ENCODE results near the gene BPIFB6. TPM values are rescaled to one million over a fixed set of nuclear protein-coding genes. Genes with fewer than 3 reads are reported as not detected.

The BPIFB6 gene
- total RNA-seq, 1 experiment from 2014 or later = not detected

DNA sequence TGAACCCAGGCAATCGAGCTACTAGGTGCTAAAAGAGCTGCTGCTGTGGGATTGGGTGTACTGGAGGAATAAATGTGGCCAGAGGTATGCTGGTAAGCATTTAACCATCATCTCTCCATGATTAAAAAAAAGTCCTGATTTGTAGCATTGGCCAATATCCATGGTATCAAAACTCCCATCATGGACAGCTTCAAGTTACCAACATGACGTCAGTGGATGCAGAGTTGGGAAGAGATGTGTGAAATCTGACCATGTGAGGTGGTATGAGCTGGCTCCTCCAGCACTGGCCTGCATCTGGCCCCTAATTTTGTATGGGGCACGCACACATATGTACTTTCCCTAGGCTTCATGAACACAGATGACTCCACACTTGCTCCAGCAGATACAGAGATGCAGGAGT lies 59.7 kb downstream of the BPIFB6 start:
- in situ Hi-C loops (cut with HindIII; ENCODE audit: low pct_unique_long_range_greater_than_20kb, low sequenced_read_pairs) = no loop called here

DNA sequence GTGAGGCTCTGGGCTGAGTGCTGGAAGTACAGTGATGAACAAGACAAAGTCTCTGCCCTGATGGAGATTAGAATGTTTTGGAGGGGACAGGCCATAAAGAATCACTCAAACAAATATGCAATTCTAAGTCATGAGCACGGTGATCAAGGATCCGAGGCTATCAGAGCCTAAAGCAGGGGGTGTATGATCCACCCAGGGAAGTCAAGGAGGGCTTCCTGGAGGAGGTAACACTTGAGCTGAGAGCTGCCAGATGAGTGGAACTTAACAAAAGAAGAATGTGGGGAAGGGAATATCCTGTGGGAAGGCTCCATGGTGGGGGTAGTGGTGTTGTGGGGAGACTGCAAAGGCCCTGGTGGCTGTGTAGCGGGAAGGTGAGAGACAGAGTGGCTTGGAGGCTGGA lies 60.2 kb downstream of the BPIFB6 start:
- in situ Hi-C loops (cut with HindIII; ENCODE audit: low pct_unique_long_range_greater_than_20kb, low sequenced_read_pairs) = no loop called here
- DNase-seq (ENCODE audit: low read depth, low spot score) = no peak

More for the DNA sequence above, 59.7 kb downstream of the BPIFB6 start:
- no peak for DNase-seq (ENCODE audit: low read depth, low spot score)

DNA sequence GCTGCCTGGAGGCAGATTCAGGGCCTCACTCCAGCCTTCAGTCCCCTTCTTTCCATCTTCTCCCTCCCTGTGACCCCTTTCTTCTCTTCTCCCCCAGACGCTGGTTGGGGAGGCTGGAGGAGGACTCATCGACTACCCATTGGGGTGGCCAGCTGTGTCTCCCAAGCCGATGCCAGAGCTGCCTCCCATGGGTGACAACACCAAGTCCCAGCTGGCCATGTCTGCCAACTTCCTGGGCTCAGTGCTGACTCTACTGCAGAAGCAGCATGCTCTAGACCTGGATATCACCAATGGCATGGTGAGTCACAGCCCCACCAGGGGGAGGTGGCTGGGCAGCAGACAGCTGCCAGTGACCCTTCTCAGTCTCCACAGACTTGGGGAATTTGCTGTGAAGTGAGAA lies 60.9 kb downstream of the BPIFB6 start:
- no peak for DNase-seq (ENCODE audit: low read depth, low spot score)
- in situ Hi-C loops (cut with HindIII; ENCODE audit: low pct_unique_long_range_greater_than_20kb, low sequenced_read_pairs) = no loop called here

GRCh38 chr20:33093074-33093473 lies 61.6 kb downstream of the BPIFB6 start:
- no peak for DNase-seq (ENCODE audit: low read depth, low spot score)
- in situ Hi-C loops (cut with HindIII; ENCODE audit: low pct_unique_long_range_greater_than_20kb, low sequenced_read_pairs) = no loop called here

DNA sequence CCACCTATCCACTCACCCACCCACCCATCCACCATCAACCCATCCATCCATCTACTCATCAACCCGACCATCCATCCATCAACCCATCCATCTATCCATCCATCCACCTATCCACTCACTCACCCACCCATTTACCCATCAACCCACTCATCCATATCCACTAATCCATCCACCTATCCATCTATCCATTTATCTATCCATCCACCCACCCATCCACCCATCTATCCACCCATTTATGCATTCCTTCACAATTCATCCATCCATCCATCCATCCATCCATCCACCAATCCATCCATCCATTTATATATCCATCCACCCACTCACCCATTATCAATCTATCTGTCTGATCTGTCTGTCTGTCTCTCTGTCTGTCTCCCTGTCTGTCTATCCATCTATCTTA lies 62.1 kb downstream of the BPIFB6 start:
- in situ Hi-C loops (cut with HindIII; ENCODE audit: low pct_unique_long_range_greater_than_20kb, low sequenced_read_pairs) = no loop called here
- DNase-seq (ENCODE audit: low read depth, low spot score) = no peak

Other genes with a start within 250 kb of the BPIFB6 start
- gene MAPRE1, start 211.7 kb upstream of the BPIFB6 start, total RNA-seq (2014; rRNA removed; shearing (Covaris generic)) = 110 and 118 TPM in 2 replicates
- not detected in 2 replicates for gene EFCAB8, start 172.7 kb upstream of the BPIFB6 start, total RNA-seq (2014; rRNA removed; shearing (Covaris generic))
- gene SUN5, start 27.2 kb upstream of the BPIFB6 start, total RNA-seq (2014; rRNA removed; shearing (Covaris generic)) = not detected in 2 replicates
- not detected in 2 replicates for gene BPIFB2, start 23.9 kb upstream of the BPIFB6 start, total RNA-seq (2014; rRNA removed; shearing (Covaris generic))
- not detected in 2 replicates for gene BPIFB3, start 22.3 kb downstream of the BPIFB6 start, total RNA-seq (2014; rRNA removed; shearing (Covaris generic))
- gene BPIFB4, start 48.0 kb downstream of the BPIFB6 start, total RNA-seq (2014; rRNA removed; shearing (Covaris generic)) = not detected in 2 replicates
- gene BPIFA2, start 136.5 kb downstream of the BPIFB6 start, total RNA-seq (2014; rRNA removed; shearing (Covaris generic)) = not detected in 2 replicates
- gene BPIFA3, start 185.7 kb downstream of the BPIFB6 start, total RNA-seq (2014; rRNA removed; shearing (Covaris generic)) = not detected in 2 replicates
- not detected in 2 replicates for gene BPIFA1, start 204.3 kb downstream of the BPIFB6 start, total RNA-seq (2014; rRNA removed; shearing (Covaris generic))

All from SK-MEL-5 (cell line).